22Rv1 (cell line): ENCODE data around the gene POLR1E.

Source experiments
- ZFX ChIP-seq: fragments of 450-650 bp; IDR thresholded peaks from 2 replicates; pipeline ENCODE4 v1.6.1; 2017; ENCODE audit warnings: antibody characterized with exemption, borderline replicate concordance
- TF ChIP-seq, protein P1 (sequence below): fragments of 450-650 bp; IDR thresholded peaks from 2 replicates; pipeline ENCODE4 v1.5.1; 2017; ENCODE audit warnings: mild to moderate bottlenecking

DNA sequence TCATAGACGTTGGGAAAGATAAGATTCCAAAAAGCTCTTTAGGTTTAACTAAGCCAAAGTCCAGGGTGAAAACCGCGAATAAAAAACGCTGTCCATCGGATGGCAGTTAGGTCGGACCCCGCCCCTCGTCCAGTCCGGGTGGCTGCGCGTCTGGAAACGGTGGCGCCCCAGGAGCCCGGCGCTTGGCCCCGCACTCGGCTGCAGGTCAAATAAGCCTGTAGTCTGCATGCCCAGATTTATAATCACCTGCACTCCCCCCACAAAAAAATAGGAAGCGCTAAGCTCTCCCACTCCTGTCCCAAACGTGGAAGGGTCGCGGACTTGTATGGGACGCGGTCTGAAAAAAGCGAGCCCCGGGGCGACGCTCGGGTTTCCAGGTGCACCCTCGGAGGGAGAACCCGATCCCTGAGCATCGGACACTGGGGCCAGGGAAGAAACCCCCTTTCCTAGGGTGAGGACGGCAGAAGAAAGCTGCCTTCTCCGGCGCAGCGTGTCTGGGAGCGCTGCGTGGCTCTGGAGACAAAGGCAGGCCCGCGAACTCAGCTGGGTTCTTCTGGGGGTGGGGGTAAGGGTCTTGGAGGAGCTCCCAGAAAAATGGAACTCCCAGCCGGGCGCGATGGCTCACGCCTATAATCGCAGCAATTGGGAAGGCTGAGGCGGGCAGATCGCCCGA, 19.6 kb upstream of the POLR1E start:
- TF ChIP-seq, protein P1, sequence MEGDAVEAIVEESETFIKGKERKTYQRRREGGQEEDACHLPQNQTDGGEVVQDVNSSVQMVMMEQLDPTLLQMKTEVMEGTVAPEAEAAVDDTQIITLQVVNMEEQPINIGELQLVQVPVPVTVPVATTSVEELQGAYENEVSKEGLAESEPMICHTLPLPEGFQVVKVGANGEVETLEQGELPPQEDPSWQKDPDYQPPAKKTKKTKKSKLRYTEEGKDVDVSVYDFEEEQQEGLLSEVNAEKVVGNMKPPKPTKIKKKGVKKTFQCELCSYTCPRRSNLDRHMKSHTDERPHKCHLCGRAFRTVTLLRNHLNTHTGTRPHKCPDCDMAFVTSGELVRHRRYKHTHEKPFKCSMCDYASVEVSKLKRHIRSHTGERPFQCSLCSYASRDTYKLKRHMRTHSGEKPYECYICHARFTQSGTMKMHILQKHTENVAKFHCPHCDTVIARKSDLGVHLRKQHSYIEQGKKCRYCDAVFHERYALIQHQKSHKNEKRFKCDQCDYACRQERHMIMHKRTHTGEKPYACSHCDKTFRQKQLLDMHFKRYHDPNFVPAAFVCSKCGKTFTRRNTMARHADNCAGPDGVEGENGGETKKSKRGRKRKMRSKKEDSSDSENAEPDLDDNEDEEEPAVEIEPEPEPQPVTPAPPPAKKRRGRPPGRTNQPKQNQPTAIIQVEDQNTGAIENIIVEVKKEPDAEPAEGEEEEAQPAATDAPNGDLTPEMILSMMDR, result no peak
- TF ChIP-seq ZFX, result no peak
